Measurements from ENCODE around the gene C3orf80.

DNA sequence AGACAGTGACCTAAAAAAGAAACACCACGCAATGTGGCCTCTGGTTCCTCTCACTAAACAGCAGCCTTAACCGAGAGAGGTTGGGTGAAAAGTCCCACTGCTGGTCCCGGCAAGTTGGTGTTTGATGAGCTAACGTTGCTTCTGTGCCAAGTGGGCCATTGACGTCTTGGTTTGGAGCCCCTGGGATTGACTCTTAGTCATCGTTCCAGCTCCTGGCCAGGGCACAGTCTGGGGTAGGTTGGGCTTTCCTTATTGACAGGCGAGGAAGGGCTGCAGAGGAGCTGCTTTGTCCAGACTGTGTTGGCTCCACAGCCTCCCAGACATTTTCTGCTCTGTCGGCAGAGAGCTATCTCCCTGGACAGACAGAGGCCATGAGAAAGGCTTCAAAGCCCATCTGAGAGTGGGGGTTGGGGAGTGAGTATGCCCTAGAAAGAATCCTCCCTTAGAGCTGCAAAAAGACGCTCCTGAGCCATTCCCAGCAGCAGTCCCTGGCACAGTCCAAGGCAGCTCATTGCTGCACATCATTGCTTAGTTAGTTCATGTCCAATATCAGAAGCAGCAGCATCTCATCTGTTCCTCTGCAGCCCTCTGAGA lies 28.6 kb upstream of the C3orf80 start:
- TF ChIP-seq, protein P1, sequence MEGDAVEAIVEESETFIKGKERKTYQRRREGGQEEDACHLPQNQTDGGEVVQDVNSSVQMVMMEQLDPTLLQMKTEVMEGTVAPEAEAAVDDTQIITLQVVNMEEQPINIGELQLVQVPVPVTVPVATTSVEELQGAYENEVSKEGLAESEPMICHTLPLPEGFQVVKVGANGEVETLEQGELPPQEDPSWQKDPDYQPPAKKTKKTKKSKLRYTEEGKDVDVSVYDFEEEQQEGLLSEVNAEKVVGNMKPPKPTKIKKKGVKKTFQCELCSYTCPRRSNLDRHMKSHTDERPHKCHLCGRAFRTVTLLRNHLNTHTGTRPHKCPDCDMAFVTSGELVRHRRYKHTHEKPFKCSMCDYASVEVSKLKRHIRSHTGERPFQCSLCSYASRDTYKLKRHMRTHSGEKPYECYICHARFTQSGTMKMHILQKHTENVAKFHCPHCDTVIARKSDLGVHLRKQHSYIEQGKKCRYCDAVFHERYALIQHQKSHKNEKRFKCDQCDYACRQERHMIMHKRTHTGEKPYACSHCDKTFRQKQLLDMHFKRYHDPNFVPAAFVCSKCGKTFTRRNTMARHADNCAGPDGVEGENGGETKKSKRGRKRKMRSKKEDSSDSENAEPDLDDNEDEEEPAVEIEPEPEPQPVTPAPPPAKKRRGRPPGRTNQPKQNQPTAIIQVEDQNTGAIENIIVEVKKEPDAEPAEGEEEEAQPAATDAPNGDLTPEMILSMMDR (IDR thresholded peaks at IDR 0.05): no peak
- TF ChIP-seq, protein P2, sequence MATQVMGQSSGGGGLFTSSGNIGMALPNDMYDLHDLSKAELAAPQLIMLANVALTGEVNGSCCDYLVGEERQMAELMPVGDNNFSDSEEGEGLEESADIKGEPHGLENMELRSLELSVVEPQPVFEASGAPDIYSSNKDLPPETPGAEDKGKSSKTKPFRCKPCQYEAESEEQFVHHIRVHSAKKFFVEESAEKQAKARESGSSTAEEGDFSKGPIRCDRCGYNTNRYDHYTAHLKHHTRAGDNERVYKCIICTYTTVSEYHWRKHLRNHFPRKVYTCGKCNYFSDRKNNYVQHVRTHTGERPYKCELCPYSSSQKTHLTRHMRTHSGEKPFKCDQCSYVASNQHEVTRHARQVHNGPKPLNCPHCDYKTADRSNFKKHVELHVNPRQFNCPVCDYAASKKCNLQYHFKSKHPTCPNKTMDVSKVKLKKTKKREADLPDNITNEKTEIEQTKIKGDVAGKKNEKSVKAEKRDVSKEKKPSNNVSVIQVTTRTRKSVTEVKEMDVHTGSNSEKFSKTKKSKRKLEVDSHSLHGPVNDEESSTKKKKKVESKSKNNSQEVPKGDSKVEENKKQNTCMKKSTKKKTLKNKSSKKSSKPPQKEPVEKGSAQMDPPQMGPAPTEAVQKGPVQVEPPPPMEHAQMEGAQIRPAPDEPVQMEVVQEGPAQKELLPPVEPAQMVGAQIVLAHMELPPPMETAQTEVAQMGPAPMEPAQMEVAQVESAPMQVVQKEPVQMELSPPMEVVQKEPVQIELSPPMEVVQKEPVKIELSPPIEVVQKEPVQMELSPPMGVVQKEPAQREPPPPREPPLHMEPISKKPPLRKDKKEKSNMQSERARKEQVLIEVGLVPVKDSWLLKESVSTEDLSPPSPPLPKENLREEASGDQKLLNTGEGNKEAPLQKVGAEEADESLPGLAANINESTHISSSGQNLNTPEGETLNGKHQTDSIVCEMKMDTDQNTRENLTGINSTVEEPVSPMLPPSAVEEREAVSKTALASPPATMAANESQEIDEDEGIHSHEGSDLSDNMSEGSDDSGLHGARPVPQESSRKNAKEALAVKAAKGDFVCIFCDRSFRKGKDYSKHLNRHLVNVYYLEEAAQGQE (IDR thresholded peaks at IDR 0.05; ENCODE audit: low read depth, low read length): no peak
- no peak for TF ChIP-seq CHD2 (IDR thresholded peaks at IDR 0.05; ENCODE audit: low read length, partially characterized antibody)
- TF ChIP-seq, protein P3, sequence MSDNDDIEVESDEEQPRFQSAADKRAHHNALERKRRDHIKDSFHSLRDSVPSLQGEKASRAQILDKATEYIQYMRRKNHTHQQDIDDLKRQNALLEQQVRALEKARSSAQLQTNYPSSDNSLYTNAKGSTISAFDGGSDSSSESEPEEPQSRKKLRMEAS (IDR thresholded peaks at IDR 0.05; ENCODE audit: low read depth): no peak
- TF ChIP-seq YY1 (IDR thresholded peaks at IDR 0.05; ENCODE audit: low read depth): no peak
- TF ChIP-seq, protein P4, sequence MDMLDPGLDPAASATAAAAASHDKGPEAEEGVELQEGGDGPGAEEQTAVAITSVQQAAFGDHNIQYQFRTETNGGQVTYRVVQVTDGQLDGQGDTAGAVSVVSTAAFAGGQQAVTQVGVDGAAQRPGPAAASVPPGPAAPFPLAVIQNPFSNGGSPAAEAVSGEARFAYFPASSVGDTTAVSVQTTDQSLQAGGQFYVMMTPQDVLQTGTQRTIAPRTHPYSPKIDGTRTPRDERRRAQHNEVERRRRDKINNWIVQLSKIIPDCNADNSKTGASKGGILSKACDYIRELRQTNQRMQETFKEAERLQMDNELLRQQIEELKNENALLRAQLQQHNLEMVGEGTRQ (IDR thresholded peaks at IDR 0.05; ENCODE audit: borderline replicate concordance, low read depth, low read length): no peak
- no peak for TF ChIP-seq ELF1 (IDR thresholded peaks at IDR 0.05)
- TF ChIP-seq POLR2AphosphoS5 (IDR thresholded peaks at IDR 0.05; ENCODE audit: low read depth, low read length): no peak
- TF ChIP-seq RXRA (IDR thresholded peaks at IDR 0.05; ENCODE audit: borderline replicate concordance, low read depth): no peak
- no peak for TF ChIP-seq TAF1 (IDR thresholded peaks at IDR 0.05; ENCODE audit: borderline replicate concordance, low read depth, low read length)

Data from SK-N-SH (cell line).